ENCODE data around the gene PECR.

GRCh38 chr2:216119986-216120385, 38.4 kb upstream of the PECR start:
- TF ChIP-seq CTCF (IDR thresholded peaks at IDR 0.05) (no peak), POLR2AphosphoS5 (IDR thresholded peaks at IDR 0.05) (no peak), POLR2A (IDR thresholded peaks at IDR 0.05) (no peak)
